Endometrial microvascular endothelial cells (primary cell): ENCODE results near the gene CRYBB3. TPM values are rescaled to one million over a fixed set of nuclear protein-coding genes. Genes with fewer than 3 reads are reported as not detected.
"Not testable (repeated sequence)": the region's sequence is repeated elsewhere in the genome, so short reads cannot be mapped to it uniquely, and the experiment has no call there.

Experiments
- in situ Hi-C: cut with HindIII; loops from 2 replicates; pipeline ENCODE4 v1.10.0; 2017; ENCODE audit warnings: low sequenced_read_pairs, low pct_unique_long_range_greater_than_20kb; ENCODE audit errors: inconsistent ontology term
- total RNA-seq: library from RNA; depleted of rRNA; stranded (reverse); fragments of >200 nt; gene quantifications from one replicate; pipeline ENCODE4 v1.2.3, GENCODE V29; 2015; ENCODE audit errors: inconsistent ontology term

The CRYBB3 gene
- total RNA-seq, 1 donor from 2014 or later, result not detected

GRCh38 chr22:25174156-25174887, 25.3 kb upstream of the CRYBB3 start:
- in situ Hi-C loops, result no loop called here

GRCh38 chr22:25174888-25175411, 24.7 kb upstream of the CRYBB3 start:
- in situ Hi-C loops, result no loop called here

- in situ Hi-C loops, result no loop called here
Observed at GRCh38 chr22:25176175-25176574, 23.5 kb upstream of the CRYBB3 start.

GRCh38 chr22:25176799-25177198, 22.9 kb upstream of the CRYBB3 start:
- in situ Hi-C loops, result no loop called here

GRCh38 chr22:25177226-25177625, 22.4 kb upstream of the CRYBB3 start:
- in situ Hi-C loops, result no loop called here

GRCh38 chr22:25177895-25178294, 21.8 kb upstream of the CRYBB3 start:
- in situ Hi-C loops, result no loop called here

GRCh38 chr22:25178348-25178747, 21.3 kb upstream of the CRYBB3 start:
- in situ Hi-C loops, result not testable (repeated sequence)

- in situ Hi-C loops, result not testable (repeated sequence)
Observed at GRCh38 chr22:25178869-25179631, 20.6 kb upstream of the CRYBB3 start.

GRCh38 chr22:25182131-25183110, 17.2 kb upstream of the CRYBB3 start:
- in situ Hi-C loops, result no loop called here

- in situ Hi-C loops, result no loop called here
Observed at GRCh38 chr22:25183949-25184619, 15.6 kb upstream of the CRYBB3 start.

- in situ Hi-C loops, result loop anchor here (5.0 kb wide), 1 partner anchor 74 kb away; no protein-coding TSS in a partner anchor
Observed at GRCh38 chr22:25186140-25186539, 13.5 kb upstream of the CRYBB3 start.

GRCh38 chr22:25187469-25187868, 12.2 kb upstream of the CRYBB3 start:
- in situ Hi-C loops, result loop anchor here (5.0 kb wide), 1 partner anchor 75 kb away; no protein-coding TSS in a partner anchor

- in situ Hi-C loops, result no loop called here
Observed at GRCh38 chr22:25192406-25192805, 7.3 kb upstream of the CRYBB3 start.

GRCh38 chr22:25193130-25193529, 6.5 kb upstream of the CRYBB3 start:
- in situ Hi-C loops, result no loop called here

- in situ Hi-C loops, result no loop called here
Observed at GRCh38 chr22:25193548-25193947, 6.1 kb upstream of the CRYBB3 start.

GRCh38 chr22:25196326-25196725, 3.3 kb upstream of the CRYBB3 start:
- in situ Hi-C loops, result no loop called here

- in situ Hi-C loops, result no loop called here
Observed at GRCh38 chr22:25197340-25197739, 2.3 kb upstream of the CRYBB3 start.

GRCh38 chr22:25200967-25201366, 1.3 kb downstream of the CRYBB3 start:
- in situ Hi-C loops, result no loop called here
